GM23338 (cell line): ENCODE data around the gene LGALS16. TPM values are rescaled to one million over a fixed set of nuclear protein-coding genes. Genes with fewer than 3 reads are reported as not detected.

Source experiments
- ATAC-seq: fragments of 200-7000 bp; cut with Tn5 transposase; 3 replicates; pipeline ENCODE4 v1.9.1; 2020
- DNase-seq: peaks from one replicate; pipeline ENCODE4 v3.0.0-alpha.2; 2015; ENCODE audit warnings: low spot score
- H2AFZ ChIP-seq: fragments of 200-600 bp; sonication (generic); 2 replicates; pipeline ENCODE4 v1.8.0; 2016; ENCODE audit warnings: antibody characterized with exemption, mild to moderate bottlenecking, moderate library complexity
- H3F3A ChIP-seq: fragments of 200-600 bp; sonication (generic); replicated peaks from 2 replicates; pipeline ENCODE4 v1.8.0; 2017; ENCODE audit warnings: antibody characterized with exemption, mixed run types, low read depth
- H3K27ac ChIP-seq: fragments of 200-600 bp; sonication (generic); 2 replicates; pipeline ENCODE4 v1.6.1; 2016; ENCODE audit warnings: low read depth
- H3K27me3 ChIP-seq: fragments of 200-600 bp; sonication (generic); 2 replicates; pipeline ENCODE4 v1.8.0; 2016; ENCODE audit warnings: mild to moderate bottlenecking, mixed run types, moderate library complexity; ENCODE audit not compliant: insufficient read depth
- H3K36me3 ChIP-seq: fragments of 200-600 bp; sonication (generic); 2 replicates; pipeline ENCODE4 v1.8.0; 2016; ENCODE audit warnings: mild to moderate bottlenecking; ENCODE audit not compliant: insufficient read depth
- H3K4me1 ChIP-seq: fragments of 200-600 bp; sonication (generic); 2 replicates; pipeline ENCODE4 v1.8.0; 2016; ENCODE audit warnings: mild to moderate bottlenecking, moderate library complexity; ENCODE audit not compliant: insufficient read depth
- H3K4me2 ChIP-seq: fragments of 200-600 bp; sonication (generic); 2 replicates; pipeline ENCODE4 v1.7.1; 2017; ENCODE audit warnings: mixed run types
- H3K4me3 ChIP-seq: fragments of 200-600 bp; sonication (generic); 2 replicates; pipeline ENCODE4 v1.6.1; 2016; ENCODE audit warnings: mixed run types
- H3K79me2 ChIP-seq: fragments of 200-600 bp; sonication (generic); replicated peaks from 2 replicates; pipeline ENCODE4 v1.8.0; 2017; ENCODE audit warnings: mild to moderate bottlenecking; ENCODE audit not compliant: insufficient read depth
- H3K9me2 ChIP-seq: fragments of 200-600 bp; sonication (generic); 2 replicates; pipeline ENCODE4 v1.8.0; 2017; ENCODE audit not compliant: insufficient read depth
- H4K20me1 ChIP-seq: fragments of 200-600 bp; sonication (generic); replicated peaks from 2 replicates; pipeline ENCODE4 v1.8.0; 2017; ENCODE audit warnings: mild to moderate bottlenecking; ENCODE audit not compliant: insufficient read depth
- H3K27ac Mint-ChIP-seq: 2 replicates; pipeline ENCODE4 v1.8.0; 2020; ENCODE audit warnings: inconsistent platforms, mild to moderate bottlenecking, moderate library complexity, mixed read lengths
- H3K27me3 Mint-ChIP-seq: 3 replicates; pipeline ENCODE4 v1.8.0; 2022; ENCODE audit warnings: low read depth, mild to moderate bottlenecking, moderate library complexity, mixed read lengths, inconsistent platforms; ENCODE audit not compliant: insufficient read depth, poor library complexity
- H3K36me3 Mint-ChIP-seq: 3 replicates; pipeline ENCODE4 v1.8.0; 2021; ENCODE audit warnings: low read depth, mild to moderate bottlenecking, inconsistent platforms, moderate library complexity, mixed read lengths
- H3K4me1 Mint-ChIP-seq: 3 replicates; pipeline ENCODE4 v1.8.0; 2020; ENCODE audit warnings: mild to moderate bottlenecking, inconsistent platforms, mixed read lengths
- H3K4me3 Mint-ChIP-seq: 3 replicates; pipeline ENCODE4 v1.8.0; 2021; ENCODE audit warnings: moderate library complexity, mild to moderate bottlenecking, inconsistent platforms, mixed read lengths
- H3K9me3 Mint-ChIP-seq: 3 replicates; pipeline ENCODE4 v1.8.0; 2020; ENCODE audit warnings: moderate library complexity, mild to moderate bottlenecking, inconsistent platforms, mixed read lengths
- CREB1 ChIP-seq: fragments of 250-450 bp; sonication (Bioruptor Pico); IDR thresholded peaks from 2 replicates; pipeline ENCODE4 v1.5.0; 2020; ENCODE audit warnings: low read depth, mild to moderate bottlenecking, moderate library complexity
- ETS1 ChIP-seq: IDR thresholded peaks from 2 replicates; pipeline ENCODE4 v1.6.1; 2016; ENCODE audit warnings: antibody characterized with exemption
- EZH2 ChIP-seq: fragments of 200-600 bp; sonication (generic); IDR thresholded peaks from one replicate; pipeline ENCODE4 v1.8.0; 2017; ENCODE audit warnings: antibody characterized with exemption, mild to moderate bottlenecking, low read depth; ENCODE audit not compliant: unreplicated experiment
- JUNB ChIP-seq: IDR thresholded peaks from one replicate; pipeline ENCODE4 v1.6.1; 2016; ENCODE audit warnings: antibody characterized with exemption; ENCODE audit not compliant: unreplicated experiment
- NANOG ChIP-seq: IDR thresholded peaks from 2 replicates; pipeline ENCODE4 v1.6.1; 2016; ENCODE audit warnings: antibody characterized with exemption, borderline replicate concordance
- POLR2AphosphoS5 ChIP-seq: IDR thresholded peaks from 2 replicates; pipeline ENCODE4 v1.6.1; 2016; ENCODE audit warnings: antibody characterized with exemption, low read depth
- REST ChIP-seq: IDR thresholded peaks from one replicate; pipeline ENCODE4 v1.6.1; 2018; ENCODE audit warnings: antibody characterized with exemption; ENCODE audit not compliant: unreplicated experiment
- STAT1 ChIP-seq: IDR thresholded peaks from one replicate; pipeline ENCODE4 v1.6.1; 2016; ENCODE audit warnings: antibody characterized with exemption; ENCODE audit not compliant: unreplicated experiment
- ZNF114 ChIP-seq: fragments of 250-450 bp; sonication (Bioruptor Pico); IDR thresholded peaks from 2 replicates; pipeline ENCODE4 v1.5.0; 2020; ENCODE audit warnings: mild to moderate bottlenecking, moderate library complexity
- ZNF331 ChIP-seq: fragments of 250-450 bp; sonication (Bioruptor Pico); IDR thresholded peaks from 2 replicates; pipeline ENCODE4 v1.5.0; 2020; ENCODE audit warnings: low read depth, mild to moderate bottlenecking, moderate library complexity
- ZNF462 ChIP-seq: fragments of 250-450 bp; sonication (Bioruptor Pico); IDR thresholded peaks from 2 replicates; pipeline ENCODE4 v1.5.0; 2020; ENCODE audit warnings: mild to moderate bottlenecking, moderate library complexity
- polyA plus RNA-seq: library from polyadenylated mRNA; unstranded; fragments of >200 nt; fragmentation: Nextera tagmentation; extraction: Ambion mirVana; gene quantifications from 2 replicates; pipeline ENCODE4 v1.2.1, GENCODE V29; 2016
- total RNA-seq: library from RNA; depleted of rRNA; stranded (reverse); fragments of >200 nt; shearing (Covaris generic); gene quantifications from 2 replicates; pipeline ENCODE4 v1.2.3, GENCODE V29; 2014

The LGALS16 gene
- total and polyA plus RNA-seq, 2 experiments from 2014 or later, result not detected

GRCh38 chr19:39708594-39708993 lies 52.9 kb downstream of the LGALS16 start (continued):
- TF ChIP-seq ZNF462 (CRISPR knock-in tag) (no peak), JUNB (no peak)

GRCh38 chr19:39709026-39709872 lies 53.5 kb downstream of the LGALS16 start:
- H4K20me1 ChIP-seq, result no peaks in the 10 kb centered on the region
- no peaks in the 10 kb centered on the region; the same call in 1 of the 2 replicates for H3K27me3 ChIP-seq
- no peak overlapping the region for H3K27ac ChIP-seq
- no peaks in the 10 kb centered on the region for H3K9me2 ChIP-seq
- Mint-ChIP-seq H3K9me3 (peaks cover 7% of the 10 kb centered on the region; the same call in 1 of the 3 replicates), H3K4me1 (no peaks in the 10 kb centered on the region), H3K27me3 (peaks cover 4% of the 10 kb centered on the region), H3K36me3 (no peaks in the 10 kb centered on the region), H3K4me3 (no peak overlapping the region), H3K27ac (no peak overlapping the region)
- H3K36me3 ChIP-seq, result no peaks in the 10 kb centered on the region
- no peak overlapping the region for H3K4me3 ChIP-seq
- H3K4me2 ChIP-seq, result no peak overlapping the region
- no peaks in the 10 kb centered on the region for H3K4me1 ChIP-seq
- H2AFZ ChIP-seq, result no peak overlapping the region
- ATAC-seq (no peak), DNase-seq (no peak)
- no peaks in the 10 kb centered on the region for H3K79me2 ChIP-seq
- H3F3A ChIP-seq, result no peaks in the 10 kb centered on the region
- TF ChIP-seq JUNB (no peak), CREB1 (CRISPR knock-in tag) (no peak), ETS1 (no peak), STAT1 (no peak), ZNF114 (no peak), POLR2AphosphoS5 (no peak), NANOG (no peak), EZH2 (no peak), REST (no peak), ZNF331 (CRISPR knock-in tag) (no peak)
